ENCODE measurements around the gene PLRG1. TPM values are rescaled to one million over a fixed set of nuclear protein-coding genes. Genes with fewer than 3 reads are reported as not detected.

Gene PLRG1
- total RNA-seq, 2 donors from 2014 or later = 21.1 to 30.1 TPM

DNA sequence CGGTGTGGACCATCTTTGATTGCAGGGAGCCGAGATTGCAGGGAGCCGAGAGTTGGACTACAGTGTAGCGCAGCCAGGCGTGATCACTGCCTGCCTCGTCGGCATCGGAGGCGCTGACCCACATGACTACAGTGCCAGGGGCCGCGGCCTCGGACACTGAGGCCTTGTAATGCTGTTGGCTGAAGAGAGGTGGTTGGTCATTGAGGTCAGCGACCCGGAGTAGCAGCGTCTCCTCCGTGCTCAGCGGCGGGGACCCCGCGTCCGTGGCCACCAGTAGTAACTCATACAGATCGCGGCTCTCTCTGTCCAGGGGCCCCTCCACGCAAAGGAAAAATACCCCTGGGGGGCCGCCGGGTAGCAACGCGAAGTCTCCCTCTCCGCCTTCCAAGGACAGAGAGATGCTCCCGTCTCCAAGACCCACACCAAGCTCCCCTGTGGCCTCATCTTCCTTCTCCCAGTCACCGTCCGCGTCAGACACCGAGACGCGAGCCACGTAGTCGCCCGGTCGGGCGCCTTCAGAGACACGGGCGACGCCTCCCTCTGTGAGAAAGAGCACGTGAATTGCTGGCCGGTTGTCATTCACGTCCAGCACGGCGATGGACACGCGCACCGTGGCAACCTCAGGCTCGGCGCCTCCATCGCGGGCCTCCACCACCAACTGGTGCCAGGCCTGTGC, 60.5 kb downstream of the PLRG1 start:
- Histone ChIP-seq H3K4me1 (peaks cover 0 to 27% of the 10 kb centered on the region in 2 donors), H3K36me3 (no peaks in the 10 kb centered on the region), H3K9me3 (no peaks in the 10 kb centered on the region), H3K4me3 (no peak overlapping the region), H3K27ac (no peak overlapping the region), H3K27me3 (peaks cover 9 to 19% of the 10 kb centered on the region in 2 donors)
- no peak for DNase-seq (ENCODE audit: low spot score)
- TF ChIP-seq CTCF (IDR thresholded peaks at IDR 0.05) = no peak

DNA sequence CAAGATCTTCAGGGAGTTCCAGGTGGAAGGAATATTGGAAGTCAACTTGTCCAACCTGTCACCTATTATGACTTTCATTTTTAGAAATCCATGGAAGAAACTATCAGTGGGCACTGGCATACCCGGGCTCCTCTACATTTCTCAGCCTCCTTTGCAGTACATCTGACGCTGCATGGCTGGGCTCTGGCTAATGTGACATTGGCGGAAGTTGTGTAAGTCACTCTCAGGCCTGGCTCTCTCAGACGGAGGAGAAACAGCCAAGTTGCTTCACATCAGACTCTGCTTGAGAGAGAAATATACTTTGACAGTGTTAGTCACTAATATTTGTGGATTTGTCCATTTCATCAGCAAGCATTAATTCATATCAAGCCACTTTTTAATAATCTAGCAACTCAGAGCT, 63.1 kb downstream of the PLRG1 start:
- H3K36me3 ChIP-seq = no peaks in the 10 kb centered on the region
- no peak overlapping the region for H3K27ac ChIP-seq
- no peak overlapping the region for H3K4me3 ChIP-seq
- no peak for DNase-seq (ENCODE audit: low spot score)
- peaks cover 0 to 24% of the 10 kb centered on the region in 2 donors for H3K4me1 ChIP-seq
- TF ChIP-seq CTCF (IDR thresholded peaks at IDR 0.05) = no peak
- no peaks in the 10 kb centered on the region for H3K9me3 ChIP-seq
- H3K27me3 ChIP-seq = peaks cover 9 to 13% of the 10 kb centered on the region in 2 donors

DNA sequence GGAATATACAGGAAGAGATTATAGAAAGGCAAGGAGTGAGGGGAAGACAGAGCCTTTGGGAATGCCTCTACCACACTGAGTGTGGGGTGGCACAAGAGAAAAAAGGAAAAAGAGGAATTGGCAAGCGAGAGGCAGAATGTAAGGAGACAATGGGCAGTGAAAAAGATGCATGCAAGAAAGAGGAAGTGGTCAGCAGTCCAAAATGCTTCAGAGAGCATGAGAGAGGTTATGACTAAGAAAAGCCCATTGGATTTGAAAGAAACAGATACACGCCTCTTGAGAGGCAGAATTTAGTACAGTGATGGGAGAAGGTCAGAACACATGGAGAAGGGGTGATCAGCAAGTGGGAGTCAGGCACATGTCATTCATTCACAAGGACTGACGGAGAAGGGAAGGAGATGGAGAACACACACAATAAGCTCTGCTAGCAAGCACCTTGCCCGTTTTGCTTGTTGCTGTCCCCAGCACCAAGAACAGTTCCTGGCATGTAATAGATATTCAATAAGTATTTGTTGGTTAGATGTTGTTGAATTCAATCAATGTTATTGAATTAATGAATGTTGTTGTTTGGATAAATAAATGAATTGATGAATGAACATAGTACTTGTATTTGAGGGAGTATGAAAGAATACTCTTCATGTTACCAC, 65.0 kb downstream of the PLRG1 start:
- Histone ChIP-seq H3K27me3 (peaks cover 2 to 8% of the 10 kb centered on the region in 2 donors), H3K4me1 (peaks cover 0 to 5% of the 10 kb centered on the region in 2 donors), H3K36me3 (no peaks in the 10 kb centered on the region), H3K9me3 (no peaks in the 10 kb centered on the region), H3K27ac (no peak overlapping the region), H3K4me3 (no peak overlapping the region)
- DNase-seq (ENCODE audit: low spot score) = no peak
- TF ChIP-seq CTCF (IDR thresholded peaks at IDR 0.05) = no peak

Other genes with a start within 250 kb of the PLRG1 start
- gene DCHS2, start 58.6 kb downstream of the PLRG1 start, total RNA-seq = under 1 TPM in 1 of 2 donors, not detected in 1; 0.04 TPM
- gene FGB, start 12.6 kb upstream of the PLRG1 start, total RNA-seq = not detected
- gene FGA, start 40.3 kb upstream of the PLRG1 start, total RNA-seq = not detected
- not detected for gene FGG, start 62.3 kb upstream of the PLRG1 start, total RNA-seq
- gene LRAT, start 193.6 kb upstream of the PLRG1 start, total RNA-seq = under 1 TPM; 0.15 to 0.35 TPM
- gene RBM46, start 230.9 kb upstream of the PLRG1 start, total RNA-seq = not detected

Measured in right atrium auricular region (tissue), 2 donors.